ENCODE results near the gene NEMF.
A peak's percentile ranks its signal among the peaks of the same experiment; 100 is the strongest.

The NEMF gene

GRCh38 chr14:49868720-49869114 is 16.1 kb upstream of the NEMF start:
- H3K27ac ChIP-seq: peak overlapping the region; percentile 41
- no peak for TF ChIP-seq CTCF (IDR thresholded peaks at IDR 0.05; ENCODE audit: low read depth, low read length, missing control alignments)
- H3K4me3 ChIP-seq (ENCODE audit: low read depth, low read length): peak overlapping the region; percentile 65
- no peak for DNase-seq
- no peaks in the 10 kb centered on the region for H3K27me3 ChIP-seq (replicated peaks)
- in situ Hi-C loops (cut with HindIII; ENCODE audit: low pct_ligation_motif_present, low sequenced_read_pairs): loop anchor here (10.0 to 25.0 kb wide), 2 partner anchors 119 to 236 kb away; no protein-coding TSS in a partner anchor
- H3K36me3 ChIP-seq (replicated peaks): no peaks in the 10 kb centered on the region

- in situ Hi-C loops (cut with HindIII; ENCODE audit: low pct_ligation_motif_present, low sequenced_read_pairs): loop anchor here (10.0 to 25.0 kb wide), 2 partner anchors 119 to 237 kb away; no protein-coding TSS in a partner anchor
- DNase-seq: peak; percentile 90
- no peak for TF ChIP-seq CTCF (IDR thresholded peaks at IDR 0.05; ENCODE audit: low read depth, low read length, missing control alignments)
- Histone ChIP-seq H3K27me3 (replicated peaks) (no peaks in the 10 kb centered on the region), H3K36me3 (replicated peaks) (no peaks in the 10 kb centered on the region), H3K4me3 (ENCODE audit: low read depth, low read length) (peak overlapping the region; percentile 65), H3K27ac (peak overlapping the region; percentile 56)
Measured at GRCh38 chr14:49867831-49868719, 15.5 kb upstream of the NEMF start.

GRCh38 chr14:49865431-49865859 is 12.9 kb upstream of the NEMF start:
- H3K27ac ChIP-seq: no peak overlapping the region
- H3K36me3 ChIP-seq (replicated peaks): no peaks in the 10 kb centered on the region
- no peak overlapping the region for H3K4me3 ChIP-seq (ENCODE audit: low read depth, low read length)
- no peaks in the 10 kb centered on the region for H3K27me3 ChIP-seq (replicated peaks)
- in situ Hi-C loops (cut with HindIII; ENCODE audit: low pct_ligation_motif_present, low sequenced_read_pairs): loop anchor here (10.0 to 25.0 kb wide), 2 partner anchors 122 to 239 kb away; no protein-coding TSS in a partner anchor
- peak; percentile 67 for DNase-seq
- TF ChIP-seq CTCF (IDR thresholded peaks at IDR 0.05; ENCODE audit: low read depth, low read length, missing control alignments): peak; percentile 94

GRCh38 chr14:49863487-49864281 is 11.1 kb upstream of the NEMF start:
- no peak for TF ChIP-seq CTCF (IDR thresholded peaks at IDR 0.05; ENCODE audit: low read depth, low read length, missing control alignments)
- H3K27ac ChIP-seq: peak overlapping the region; percentile 86
- H3K4me3 ChIP-seq (ENCODE audit: low read depth, low read length): peak overlapping the region; percentile 79
- no peaks in the 10 kb centered on the region for H3K27me3 ChIP-seq (replicated peaks)
- DNase-seq: no peak
- in situ Hi-C loops (cut with HindIII; ENCODE audit: low pct_ligation_motif_present, low sequenced_read_pairs): loop anchor here (10.0 to 25.0 kb wide), 2 partner anchors 124 to 241 kb away; no protein-coding TSS in a partner anchor
- no peaks in the 10 kb centered on the region for H3K36me3 ChIP-seq (replicated peaks)

GRCh38 chr14:49862089-49862673 is 9.6 kb upstream of the NEMF start:
- Histone ChIP-seq H3K4me3 (ENCODE audit: low read depth, low read length) (peak overlapping the region; percentile 72), H3K36me3 (replicated peaks) (no peaks in the 10 kb centered on the region), H3K27ac (peak overlapping the region; percentile 99), H3K27me3 (replicated peaks) (no peaks in the 10 kb centered on the region)
- in situ Hi-C loops (cut with HindIII; ENCODE audit: low pct_ligation_motif_present, low sequenced_read_pairs): loop anchor here (10.0 to 25.0 kb wide), 2 partner anchors 125 to 243 kb away; no protein-coding TSS in a partner anchor
- DNase-seq: peak; percentile 87
- TF ChIP-seq CTCF (IDR thresholded peaks at IDR 0.05; ENCODE audit: low read depth, low read length, missing control alignments): peak; percentile 100
